Sigmoid colon (tissue), 7 donors: ENCODE measurements around the gene GADL1. TPM values are rescaled to one million over a fixed set of nuclear protein-coding genes. Genes with fewer than 3 reads are reported as not detected.

ENCODE experiments used
- DNase-seq: peaks from one replicate; pipeline ENCODE4 v3.0.0-alpha.2; 2019
- H3K27ac ChIP-seq, 4 donors: fragments of 200-600 bp; sonication (generic); one replicate each; pipeline ENCODE4 v1.5.1; 2016 to 2019; ENCODE audit warnings: mild to moderate bottlenecking in 1 of 4
- H3K27me3 ChIP-seq, 3 donors: fragments of 200-600 bp; sonication (generic); one replicate each; pipeline ENCODE4 v1.5.1; 2019; ENCODE audit warnings: mild to moderate bottlenecking in 1 of 3
- H3K36me3 ChIP-seq, 4 donors: fragments of 200-600 bp; sonication (generic); one replicate each; pipeline ENCODE4 v1.5.1; 2016 to 2019
- H3K4me1 ChIP-seq, 4 donors: fragments of 200-600 bp; sonication (generic); one replicate each; pipeline ENCODE4 v1.5.1; 2017 to 2019
- H3K4me3 ChIP-seq, 4 donors: fragments of 200-600 bp; sonication (generic); one replicate each; pipeline ENCODE4 v1.5.1; 2017 to 2019; ENCODE audit warnings: mild to moderate bottlenecking in 2 of 4, moderate library complexity in 1 of 4
- H3K9me3 ChIP-seq, 4 donors: fragments of 200-600 bp in 3 of 4; sonication (generic) in 3 of 4; one replicate each; pipeline versions ENCODE4 v1.5.1 to v1.6.1; 2013 to 2019
- CTCF ChIP-seq, 4 experiments: fragments of 450-650 bp in 3 of 4; fragments of 200-600 bp in 1 of 4; IDR thresholded peaks; one replicate each; pipeline ENCODE4 v1.5.1; 2016 to 2019; ENCODE audit warnings: antibody characterized with exemption in 4 of 4, mild to moderate bottlenecking in 3 of 4, moderate library complexity in 2 of 4
- EP300 ChIP-seq, 4 donors: sonication (generic); formaldehyde crosslinking; IDR thresholded peaks; one replicate each; pipeline ENCODE4 v1.6.1; 2017; ENCODE audit warnings: antibody characterized with exemption in 4 of 4
- POLR2A ChIP-seq, 2 donors: fragments of 450-650 bp; IDR thresholded peaks; one replicate each; pipeline ENCODE4 v1.6.1; 2016; ENCODE audit warnings: antibody characterized with exemption in 2 of 2, mild to moderate bottlenecking in 2 of 2, moderate library complexity in 2 of 2
- POLR2AphosphoS5 ChIP-seq, 4 donors: sonication (generic); formaldehyde crosslinking; IDR thresholded peaks; one replicate each; pipeline ENCODE4 v1.6.1; 2017; ENCODE audit warnings: antibody characterized with exemption in 4 of 4
- WGBS, 2 donors: extraction: QIAGEN DNeasy Blood & Tissue Kit; methylation state at CpG; one replicate each; pipeline ENCODE4 v1.1.7; 2013; 5-methylcytosine and 5-hydroxymethylcytosine counted together
- intact Hi-C: fragments of 100-400 bp; cut with DNase I; formaldehyde crosslinking; loops from one replicate; pipeline ENCODE4 v1.15.1; 2023
- polyA plus RNA-seq, 3 donors: library from polyadenylated mRNA; stranded (reverse); fragments of 200-250 nt; gene quantifications; one replicate each; pipeline ENCODE4 v1.2.3, GENCODE V29; 2013
- total RNA-seq, 4 donors: library from RNA; depleted of rRNA; stranded (reverse); fragments of >200 nt; gene quantifications; one replicate each; pipeline ENCODE4 v1.1.0, GENCODE V29; 2016
- donor health status: healthy with polysubstance abuse.
- donor health status: Bipolar disorder and iron deficiency.
- donor health status: healthy.

The GADL1 gene
- total and polyA plus RNA-seq, 7 donors = not detected

- 94 to 95% methylated on average over 6 of the region's 6 CpGs for WGBS, 2 donors
- TF ChIP-seq CTCF (IDR thresholded peaks at IDR 0.05) (no peak), POLR2AphosphoS5 (IDR thresholded peaks at IDR 0.05) (no peak), EP300 (IDR thresholded peaks at IDR 0.05) (no peak), POLR2A (IDR thresholded peaks at IDR 0.05) (no peak)
- Histone ChIP-seq H3K27ac (no peak overlapping the region), H3K36me3 (no peaks in the 10 kb centered on the region), H3K4me1 (peaks cover 0 to 3% (median under 1%) of the 10 kb centered on the region in 4 donors), H3K27me3 (no peaks in the 10 kb centered on the region), H3K4me3 (no peak overlapping the region), H3K9me3 (no peaks in the 10 kb centered on the region)
- intact Hi-C loops = no loop called here
- no peak for DNase-seq
Measured at GRCh38 chr3:30805695-30806094, 88.8 kb downstream of the GADL1 start.

GRCh38 chr3:30804984-30805383, 89.5 kb downstream of the GADL1 start:
- intact Hi-C loops = no loop called here
- no peak for DNase-seq

GRCh38 chr3:30795176-30795575, 99.3 kb downstream of the GADL1 start:
- Histone ChIP-seq H3K36me3 (no peaks in the 10 kb centered on the region), H3K27ac (no peak overlapping the region), H3K9me3 (no peaks in the 10 kb centered on the region), H3K27me3 (no peaks in the 10 kb centered on the region), H3K4me1 (no peaks in the 10 kb centered on the region), H3K4me3 (no peak overlapping the region)
- 89 to 93% methylated on average over 2 of the region's 2 CpGs for WGBS, 2 donors
- intact Hi-C loops = no loop called here
- no peak for DNase-seq
- TF ChIP-seq POLR2A (IDR thresholded peaks at IDR 0.05) (no peak), EP300 (IDR thresholded peaks at IDR 0.05) (no peak), CTCF (IDR thresholded peaks at IDR 0.05) (no peak), POLR2AphosphoS5 (IDR thresholded peaks at IDR 0.05) (no peak)

More at GRCh38 chr3:30804984-30805383, 89.5 kb downstream of the GADL1 start:
- TF ChIP-seq CTCF (IDR thresholded peaks at IDR 0.05) (no peak), POLR2AphosphoS5 (IDR thresholded peaks at IDR 0.05) (no peak), EP300 (IDR thresholded peaks at IDR 0.05) (no peak), POLR2A (IDR thresholded peaks at IDR 0.05) (no peak)
- Histone ChIP-seq H3K27me3 (no peaks in the 10 kb centered on the region), H3K27ac (no peak overlapping the region), H3K4me3 (no peak overlapping the region), H3K9me3 (no peaks in the 10 kb centered on the region), H3K4me1 (no peaks in the 10 kb centered on the region), H3K36me3 (no peaks in the 10 kb centered on the region)
- WGBS, 2 donors = 89 to 91% methylated on average over 3 of the region's 3 CpGs

GRCh38 chr3:30793740-30794139, 100.7 kb downstream of the GADL1 start:
- DNase-seq = no peak
- Histone ChIP-seq H3K27me3 (no peaks in the 10 kb centered on the region), H3K4me1 (no peaks in the 10 kb centered on the region), H3K9me3 (no peaks in the 10 kb centered on the region), H3K27ac (no peak overlapping the region), H3K4me3 (no peak overlapping the region), H3K36me3 (no peaks in the 10 kb centered on the region)
- intact Hi-C loops = no loop called here
- TF ChIP-seq POLR2AphosphoS5 (IDR thresholded peaks at IDR 0.05) (no peak), POLR2A (IDR thresholded peaks at IDR 0.05) (no peak), CTCF (IDR thresholded peaks at IDR 0.05) (no peak), EP300 (IDR thresholded peaks at IDR 0.05) (no peak)
- 82 to 85% methylated on average over 4 of the region's 4 CpGs for whole genome bisulfite sequencing, 2 donors

GRCh38 chr3:30790150-30790549, 104.3 kb downstream of the GADL1 start:
- Histone ChIP-seq H3K4me3 (no peak overlapping the region), H3K9me3 (no peaks in the 10 kb centered on the region), H3K27ac (no peak overlapping the region), H3K36me3 (no peaks in the 10 kb centered on the region), H3K4me1 (no peaks in the 10 kb centered on the region), H3K27me3 (no peaks in the 10 kb centered on the region)
- DNase-seq = no peak
- TF ChIP-seq POLR2A (IDR thresholded peaks at IDR 0.05) (no peak), CTCF (IDR thresholded peaks at IDR 0.05) (no peak), EP300 (IDR thresholded peaks at IDR 0.05) (no peak), POLR2AphosphoS5 (IDR thresholded peaks at IDR 0.05) (no peak)
- intact Hi-C loops = no loop called here
